ENCODE results near the gene FLYWCH1. TPM values are rescaled to one million over a fixed set of nuclear protein-coding genes. Genes with fewer than 3 reads are reported as not detected.

Gene FLYWCH1
- total and polyA plus RNA-seq, 2 of the 8 experiments (the other 6 are each of a cell fraction or from before 2014, with no cell fraction given): 12.4 to 23.5 TPM

DNA sequence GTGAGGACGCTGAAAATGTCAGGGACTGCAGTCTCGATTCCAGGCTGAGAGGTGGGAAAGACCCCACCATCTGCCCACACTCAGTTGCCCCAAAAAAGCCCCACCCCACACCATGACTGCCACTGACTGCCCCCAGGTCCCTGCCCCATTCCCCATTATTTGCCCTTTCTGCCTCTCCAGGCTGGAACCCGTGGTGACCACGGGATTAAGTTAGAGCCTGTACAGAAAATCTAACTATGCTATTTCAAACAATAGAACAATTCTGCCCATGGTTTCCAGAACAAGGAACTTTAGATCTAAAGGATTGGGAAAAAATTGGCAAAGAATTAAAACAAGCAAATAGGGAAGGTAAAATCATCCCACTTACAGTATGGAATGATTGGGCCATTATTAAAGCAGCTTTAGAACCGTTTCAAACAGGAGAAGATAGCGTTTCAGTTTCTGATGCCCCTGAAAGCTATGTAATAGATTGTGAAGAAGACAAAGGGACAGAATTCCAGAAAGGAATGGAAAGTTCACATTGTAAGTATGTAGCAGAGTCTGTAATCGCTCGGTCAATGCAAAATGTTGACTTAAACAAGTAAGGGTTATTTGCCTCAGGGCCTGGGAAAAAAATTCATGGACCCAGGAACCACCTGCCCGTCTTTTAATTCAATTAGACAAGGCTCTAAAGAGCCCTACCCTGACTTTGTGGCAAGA is 14.4 kb downstream of the FLYWCH1 start:
- Histone ChIP-seq H3K27ac (ENCODE audit: low read depth, low read length) (peak overlapping the region; percentile 5; the same call in 1 of the 2 replicates), H3K27me3 (replicated peaks in 1 of 4; ENCODE audit: control insufficient read depth in 3 of 4, extremely low read depth in 1 of 4, insufficient read depth in 3 of 4, low read length in 3 of 4) (no peaks in the 10 kb centered on the region), H2AK5ac (ENCODE audit: low read depth, low read length) (no peak overlapping the region), H3K56ac (replicated peaks; ENCODE audit: insufficient read length, low read depth, low read length) (no peak overlapping the region), H4K5ac (ENCODE audit: insufficient read length, low read depth, low read length) (peak overlapping the region; percentile 9), H3K14ac (ENCODE audit: insufficient read length) (no peak overlapping the region), H3K4ac (replicated peaks; ENCODE audit: insufficient read length, low read depth, low read length) (no peak overlapping the region), H4K8ac (ENCODE audit: extremely low read depth, insufficient read depth, low read length) (peak overlapping the region; percentile 76; the same call in 1 of the 2 replicates), H3K9ac (replicated peaks in 1 of 4; ENCODE audit: extremely low read depth in 1 of 4, low read depth in 3 of 4, low read length in 3 of 4) (no peak overlapping the region), H3K4me2 (ENCODE audit: insufficient read depth in 1 of 2, low read depth in 2 of 2, low read length in 2 of 2) (peak overlapping the region; percentile 57 to 78), H2BK120ac (replicated peaks; ENCODE audit: low read depth, low read length) (no peak overlapping the region), H3K36me3 (ENCODE audit: control insufficient read depth in 2 of 4, insufficient read depth in 4 of 4, low read length in 3 of 4) (peaks cover 0 to 3% (median 0%) of the 10 kb centered on the region in 4 experiments; a peak in 2 of 8 replicates), H2AFZ (ENCODE audit: low read length) (no peak overlapping the region), H2BK15ac (ENCODE audit: low read length) (no peak overlapping the region), H3K4me3 (ENCODE audit: extremely low read depth in 1 of 4, insufficient read depth in 2 of 4, low read depth in 3 of 4, low read length in 4 of 4) (peak overlapping the region in 2 of 4 experiments; percentile 3 to 49; a peak in 3 of 8 replicates), H2BK12ac (ENCODE audit: low read depth, low read length) (no peak overlapping the region), H3K23me2 (ENCODE audit: low read depth, low read length) (no peaks in the 10 kb centered on the region; the same call in 1 of the 2 replicates), H4K20me1 (replicated peaks in 1 of 2; ENCODE audit: control insufficient read depth in 1 of 2, insufficient read depth in 2 of 2, low read length in 2 of 2) (no peaks in the 10 kb centered on the region), H3K4me1 (replicated peaks in 1 of 4; ENCODE audit: control insufficient read depth in 3 of 4, insufficient read depth in 4 of 4, low read length in 3 of 4) (peaks cover 4 to 15% (median 10%) of the 10 kb centered on the region in 4 experiments), H4K91ac (replicated peaks; ENCODE audit: insufficient read length, low read length) (no peak overlapping the region), H3K79me2 (ENCODE audit: control insufficient read depth in 1 of 2, insufficient read depth in 2 of 2, low read length in 2 of 2) (no peaks in the 10 kb centered on the region), H3K18ac (ENCODE audit: extremely low read depth, low read length) (no peak overlapping the region), H3K23ac (ENCODE audit: insufficient read length) (no peak overlapping the region), H3K9me3 (ENCODE audit: insufficient read depth in 2 of 2, low read depth in 1 of 2, low read length in 1 of 2) (no peaks in the 10 kb centered on the region), H3K79me1 (ENCODE audit: low read depth, low read length) (0 out of 2 replicates have a peak, but pooled peaks cover 3% of the 10 kb centered on the region), H2BK5ac (ENCODE audit: low read depth, low read length) (no peak overlapping the region), H2BK20ac (ENCODE audit: low read length) (no peak overlapping the region)
- POLR2A ChIA-PET (ENCODE audit: partially characterized antibody): interaction anchor here (1.0 to 1.5 kb wide), 5 partner anchors 10 to 148 kb away, joined by 3 to 5 read pairs (median 3); partner anchors contain the start of gene FLYWCH1
- FAIRE-seq (no peak), DNase-seq (ENCODE audit: low read depth in 1 of 2, low spot score in 2 of 2) (no peak)
- WGBS, 2 experiments (ENCODE audit: extremely low coverage in 1 of 2, insufficient coverage in 1 of 2, insufficient read length in 1 of 2, insufficient replicate concordance in 2 of 2, low coverage in 1 of 2, low lambda C conversion rate in 2 of 2, missing lambda C conversion rate in 1 of 2): 88% methylated on average over 9 of the region's 9 CpGs; no CpG with 5 or more reads in 1 of the 2 experiments
- TF ChIP-seq MAFK (IDR thresholded peaks at IDR 0.05; ENCODE audit: low read depth, low read length) (no peak), TAF7 (optimal IDR thresholded peaks at IDR 0.05; ENCODE audit: borderline replicate concordance, low read depth, low read length) (no peak)
- TF ChIP-seq, protein P1, sequence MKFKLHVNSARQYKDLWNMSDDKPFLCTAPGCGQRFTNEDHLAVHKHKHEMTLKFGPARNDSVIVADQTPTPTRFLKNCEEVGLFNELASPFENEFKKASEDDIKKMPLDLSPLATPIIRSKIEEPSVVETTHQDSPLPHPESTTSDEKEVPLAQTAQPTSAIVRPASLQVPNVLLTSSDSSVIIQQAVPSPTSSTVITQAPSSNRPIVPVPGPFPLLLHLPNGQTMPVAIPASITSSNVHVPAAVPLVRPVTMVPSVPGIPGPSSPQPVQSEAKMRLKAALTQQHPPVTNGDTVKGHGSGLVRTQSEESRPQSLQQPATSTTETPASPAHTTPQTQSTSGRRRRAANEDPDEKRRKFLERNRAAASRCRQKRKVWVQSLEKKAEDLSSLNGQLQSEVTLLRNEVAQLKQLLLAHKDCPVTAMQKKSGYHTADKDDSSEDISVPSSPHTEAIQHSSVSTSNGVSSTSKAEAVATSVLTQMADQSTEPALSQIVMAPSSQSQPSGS (IDR thresholded peaks at IDR 0.05; ENCODE audit: low read length): no peak
- CTCF ChIA-PET (ENCODE audit: partially characterized antibody): interaction anchor here (0.7 to 10.4 kb wide), 31 partner anchors 12 to 147 kb away, joined by 3 to 98 read pairs (median 5); partner anchors contain the start of genes FLYWCH1, FLYWCH2 and PRSS21

Measured in H1 (cell line).